ENCODE measurements around the gene NTNG1. TPM values are rescaled to one million over a fixed set of nuclear protein-coding genes. Genes with fewer than 3 reads are reported as not detected.

NTNG1 gene
- total RNA-seq, 1 experiment from 2014 or later: 4.4 TPM

DNA sequence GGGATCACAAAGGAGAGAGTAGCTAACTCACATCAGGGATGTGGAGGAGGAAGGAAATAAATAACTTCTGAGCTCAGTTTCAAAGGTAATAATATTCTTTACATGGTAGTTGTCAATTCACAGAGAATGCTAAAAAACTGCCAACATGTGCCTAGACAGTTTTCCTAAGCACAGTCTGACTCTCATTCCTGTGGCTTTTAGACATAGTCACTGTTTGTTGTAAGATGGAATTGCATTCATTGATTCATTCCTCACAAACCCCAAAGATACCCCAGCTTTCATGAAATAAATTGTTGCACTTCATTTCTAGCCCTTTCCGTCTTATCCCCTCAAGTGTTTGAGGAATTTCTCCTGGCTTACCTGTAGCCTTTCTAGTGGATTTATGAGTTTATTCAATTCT lies 263.9 kb downstream of the NTNG1 start:
- no peak for DNase-seq (ENCODE audit: low spot score)

DNA sequence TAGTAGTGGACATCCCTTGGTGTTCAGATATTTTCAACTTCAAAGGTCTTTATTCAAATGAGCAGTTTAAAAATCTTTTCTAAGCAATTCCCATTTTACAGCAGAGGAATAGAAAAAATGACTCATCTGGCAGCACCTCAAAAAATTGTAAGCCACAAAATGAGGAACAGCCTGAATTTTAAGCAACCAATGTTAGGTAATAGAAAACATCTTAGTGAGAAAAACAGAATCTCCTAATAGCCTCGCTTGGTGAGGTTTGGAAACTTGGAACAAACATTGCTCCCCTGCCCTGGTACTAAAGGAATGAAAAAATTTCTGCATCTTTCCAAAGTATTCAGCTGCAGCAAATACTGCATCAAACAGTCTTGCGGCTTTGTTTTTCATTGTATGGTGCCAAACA lies 264.4 kb downstream of the NTNG1 start:
- DNase-seq (ENCODE audit: low spot score): peak; percentile 18

DNA sequence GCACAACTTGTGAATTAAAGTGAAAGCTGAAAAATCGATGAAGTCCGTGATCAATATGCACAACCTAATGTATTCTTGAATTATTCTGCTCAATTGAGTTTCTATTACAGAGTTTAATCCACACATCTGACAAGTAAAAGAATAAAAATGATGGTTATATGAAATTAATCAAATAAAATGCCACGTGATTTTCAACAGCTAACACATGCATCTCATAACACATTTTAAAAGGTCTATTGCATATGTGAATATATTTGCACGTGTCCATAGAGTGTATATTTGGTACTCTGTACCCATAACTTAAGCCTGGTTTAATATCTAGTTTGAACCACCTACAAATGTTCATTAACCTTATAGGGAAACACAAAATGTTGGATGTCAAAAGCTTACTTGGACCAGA lies 266.2 kb downstream of the NTNG1 start:
- no peak for DNase-seq (ENCODE audit: low spot score)

DNA sequence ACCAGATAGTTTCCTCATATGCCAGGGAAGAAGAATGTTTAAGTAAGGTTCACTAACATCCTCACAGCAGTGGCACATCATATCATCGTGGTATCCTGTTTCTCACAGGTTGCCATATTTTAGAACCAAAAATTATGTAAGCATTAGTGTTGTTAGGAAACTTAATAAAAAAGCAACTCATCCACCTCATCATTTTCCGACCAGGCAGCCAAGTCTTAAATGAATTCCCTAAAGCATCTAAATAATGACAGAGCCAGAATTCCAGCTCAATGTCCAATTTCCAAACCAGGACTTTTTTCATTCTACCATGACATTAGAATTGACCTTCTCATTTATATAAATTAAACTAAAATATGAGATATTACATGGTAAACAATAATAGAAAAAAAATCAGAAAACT lies 272.7 kb downstream of the NTNG1 start:
- no peak for DNase-seq (ENCODE audit: low spot score)

DNA sequence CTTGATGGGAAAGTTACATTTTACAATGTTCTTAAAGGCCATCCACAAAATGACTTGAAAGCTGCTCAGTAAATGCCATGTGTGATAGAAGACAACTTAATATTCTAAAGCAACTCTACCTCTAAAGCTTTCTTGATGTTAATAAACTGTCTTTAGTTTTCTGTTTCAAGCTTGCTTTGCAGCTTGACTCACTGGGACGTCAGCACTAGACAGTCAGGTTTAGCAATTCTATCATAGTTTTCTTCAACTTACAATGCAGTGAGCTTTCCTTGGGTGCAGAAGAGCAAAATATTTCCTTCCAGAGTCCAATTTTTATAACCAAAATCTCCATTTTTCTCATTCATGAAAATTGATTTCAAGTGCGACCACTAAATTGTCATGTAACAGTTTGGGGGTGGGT lies 273.1 kb downstream of the NTNG1 start:
- DNase-seq (ENCODE audit: low spot score): no peak

DNA sequence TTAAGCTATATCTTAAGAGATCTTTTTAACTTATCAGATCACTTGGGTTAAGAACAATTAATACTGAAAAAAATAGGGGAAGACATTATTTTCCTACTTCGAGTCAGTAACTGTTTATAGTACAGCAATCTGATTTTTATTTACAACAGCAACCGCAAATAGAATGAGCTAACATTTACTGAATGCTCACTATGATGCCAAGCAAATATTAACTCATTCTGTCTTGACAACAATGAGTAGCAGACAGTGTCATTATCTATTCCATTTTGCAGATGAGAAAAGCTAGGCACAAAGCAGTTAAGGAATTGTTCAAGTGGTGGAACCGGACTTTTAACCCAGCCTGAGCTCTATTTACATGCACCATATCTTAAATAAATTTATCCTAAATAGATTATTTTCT lies 273.7 kb downstream of the NTNG1 start:
- DNase-seq (ENCODE audit: low spot score): no peak

DNA sequence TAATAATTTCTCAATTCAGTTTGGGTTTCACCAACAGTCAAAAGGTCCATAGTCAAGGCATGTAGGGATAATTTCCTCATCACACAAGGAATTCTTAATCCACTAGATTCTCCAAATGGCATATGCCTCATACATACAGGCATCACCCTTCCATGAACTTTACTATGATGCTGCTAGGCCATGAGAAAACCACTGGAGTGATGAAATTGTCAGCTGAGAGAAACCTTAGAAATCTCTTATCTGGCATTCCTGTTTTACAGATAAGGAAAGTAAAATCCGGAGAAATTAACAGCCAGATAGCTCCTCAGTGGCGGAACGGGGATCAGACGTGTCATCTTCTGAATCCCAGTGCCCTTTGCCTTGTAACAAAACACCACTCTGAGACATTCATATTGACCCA lies 274.4 kb downstream of the NTNG1 start:
- no peak for DNase-seq (ENCODE audit: low spot score)

DNA sequence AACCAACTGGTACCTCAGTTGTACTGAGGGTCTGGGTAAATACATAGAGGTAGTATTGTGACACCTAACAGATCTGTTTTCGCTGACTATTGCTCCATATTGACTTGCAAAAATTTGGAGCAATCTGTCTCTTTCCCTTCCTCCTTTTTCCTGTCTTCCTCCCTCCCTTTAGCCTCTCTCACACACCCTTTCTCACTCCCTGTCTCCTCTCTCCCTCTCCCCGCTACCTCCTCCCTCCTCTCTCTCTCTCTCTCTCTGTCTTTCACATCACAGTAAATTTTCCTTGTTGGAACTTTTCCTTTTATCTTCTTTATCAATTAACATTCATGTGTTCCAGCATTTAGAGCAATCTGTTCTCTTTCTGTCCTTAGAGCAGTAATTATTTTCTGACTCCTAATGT lies 278.2 kb downstream of the NTNG1 start:
- DNase-seq (ENCODE audit: low spot score): no peak

DNA sequence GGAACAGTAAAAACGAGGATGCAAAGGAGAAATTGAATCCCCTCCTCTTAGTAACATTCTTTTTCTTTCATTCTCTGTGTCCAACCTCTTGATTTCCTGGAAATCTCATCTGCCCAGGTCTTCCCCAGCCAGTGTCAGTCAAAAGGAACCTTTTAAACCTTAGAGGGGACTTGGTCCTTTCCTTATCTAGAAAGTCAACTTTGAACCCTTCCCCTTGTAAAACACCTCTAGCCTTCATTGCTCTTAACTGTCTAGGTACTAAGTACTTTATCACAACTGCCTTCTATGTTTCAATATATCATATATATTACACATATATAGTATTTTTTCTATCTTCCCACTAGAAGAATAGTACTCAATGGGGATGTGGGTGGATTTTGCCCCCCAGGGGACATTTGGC lies 282.1 kb downstream of the NTNG1 start:
- no peak for DNase-seq (ENCODE audit: low spot score)

DNA sequence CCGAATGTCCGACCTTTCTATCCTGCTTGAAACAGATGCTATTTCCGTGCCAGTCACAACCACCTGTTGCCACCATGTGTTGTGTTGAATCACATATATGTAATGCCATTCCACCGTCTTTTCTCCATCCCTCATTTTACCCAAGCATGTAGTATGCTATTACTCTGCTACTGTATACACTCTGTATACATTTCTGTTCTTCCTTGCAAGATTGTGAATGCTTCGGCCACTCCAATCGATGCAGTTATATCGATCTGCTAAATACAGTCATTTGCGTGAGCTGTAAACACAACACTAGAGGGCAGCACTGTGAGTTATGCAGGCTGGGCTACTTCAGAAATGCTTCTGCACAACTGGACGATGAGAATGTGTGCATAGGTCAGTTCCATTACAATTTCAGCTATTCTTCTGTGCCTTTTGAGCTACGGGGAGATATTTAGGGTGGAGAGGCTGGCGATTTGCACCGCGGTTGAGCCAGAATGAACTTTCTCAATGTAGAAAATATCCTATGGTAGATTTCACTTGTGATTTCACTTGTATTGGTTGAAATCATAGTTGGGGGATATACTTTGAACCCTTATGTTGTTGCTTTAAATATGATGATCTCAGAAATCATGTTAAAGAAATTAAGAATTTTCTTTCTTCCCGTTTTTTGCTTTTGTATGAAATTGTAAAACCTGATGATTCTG lies 289.8 kb downstream of the NTNG1 start:
- peak; percentile 33 for DNase-seq (ENCODE audit: low spot score)

DNA sequence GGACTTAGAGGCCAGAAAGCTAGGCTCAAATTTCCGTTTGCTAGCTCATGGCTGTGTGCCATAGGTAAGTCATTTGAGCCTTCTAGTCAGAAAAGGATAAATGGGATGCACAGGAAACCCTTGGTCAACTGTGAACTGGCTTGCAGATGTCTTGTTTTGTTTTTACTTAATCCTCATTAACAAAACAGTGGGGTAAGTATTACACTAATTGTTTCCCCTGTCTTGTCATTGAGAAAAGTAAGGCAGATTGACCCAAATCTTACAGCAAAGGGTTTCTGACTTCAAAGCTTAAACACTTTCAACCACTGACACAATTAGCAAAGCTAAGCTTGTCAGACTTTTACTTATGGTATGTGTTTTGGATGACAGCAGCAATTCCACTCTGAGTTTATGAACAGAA lies 291.3 kb downstream of the NTNG1 start:
- no peak for DNase-seq (ENCODE audit: low spot score)

DNA sequence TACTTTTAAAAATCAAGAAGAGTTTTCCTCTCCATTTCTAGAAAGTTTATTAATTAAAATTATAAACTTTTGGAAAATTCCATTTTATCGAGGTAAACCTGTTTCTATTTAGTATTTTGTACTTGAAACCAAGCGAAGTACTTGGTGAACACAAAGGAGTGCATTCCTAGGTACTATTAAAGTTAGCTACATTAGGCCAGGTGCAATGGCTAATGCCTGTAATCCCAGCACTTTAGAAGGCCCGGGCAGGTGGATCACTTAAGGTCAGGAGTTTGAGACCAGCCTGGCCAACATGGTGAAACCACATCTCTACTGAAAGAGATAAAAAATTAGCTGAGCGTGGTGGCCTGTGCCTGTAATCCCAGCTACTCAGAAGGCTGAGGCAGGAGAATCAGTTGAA lies 292.2 kb downstream of the NTNG1 start:
- DNase-seq (ENCODE audit: low spot score): no peak

DNA sequence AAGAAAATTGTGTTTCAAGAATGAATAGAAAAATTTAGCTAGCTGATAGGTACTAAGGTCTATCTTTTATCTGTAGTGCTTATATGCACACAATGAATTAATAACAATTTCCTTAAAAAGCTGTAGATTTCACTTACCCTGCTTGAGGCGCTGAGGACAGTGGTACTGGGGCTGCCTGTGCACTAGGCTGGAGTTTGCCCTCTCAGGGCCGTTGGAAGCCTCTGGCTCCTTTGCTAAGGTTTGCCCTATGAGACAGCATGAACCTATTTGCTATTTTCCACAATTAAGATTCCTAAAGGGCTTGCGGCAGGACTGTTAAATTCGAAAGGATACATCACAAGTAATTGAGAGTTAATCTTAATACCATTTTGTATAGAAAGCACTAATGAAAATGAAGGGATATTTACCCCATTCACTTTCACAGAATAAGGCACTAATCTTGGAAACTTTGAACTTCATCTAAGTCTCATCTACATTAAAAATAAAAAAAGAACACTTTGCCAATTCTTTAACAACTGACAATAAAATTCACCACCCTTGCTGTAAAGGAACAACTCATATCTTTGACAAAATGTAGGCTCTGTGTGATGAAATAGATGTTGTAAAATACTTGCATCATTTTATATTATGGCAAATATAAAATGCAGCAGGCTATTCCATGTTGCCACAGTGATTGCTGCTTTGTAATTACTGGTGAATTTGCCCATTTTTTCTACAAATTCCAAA lies 293.0 kb downstream of the NTNG1 start:
- no peak for DNase-seq (ENCODE audit: low spot score)

DNA sequence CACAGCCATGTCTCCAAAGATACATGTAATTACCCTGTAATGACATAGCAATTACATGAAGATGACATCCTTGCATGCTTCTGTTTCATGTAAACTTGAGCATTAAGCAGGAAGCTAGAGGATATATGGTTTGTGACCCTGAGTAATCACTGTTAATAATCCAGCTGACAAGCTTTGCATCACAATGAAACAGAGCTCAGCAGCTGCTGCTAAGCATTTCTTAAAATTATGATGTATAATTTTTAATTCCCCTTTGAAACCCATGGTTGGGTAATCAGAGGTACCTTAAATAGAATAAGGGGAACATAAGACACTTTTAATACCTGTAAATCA lies 293.5 kb downstream of the NTNG1 start:
- DNase-seq (ENCODE audit: low spot score): no peak

DNA sequence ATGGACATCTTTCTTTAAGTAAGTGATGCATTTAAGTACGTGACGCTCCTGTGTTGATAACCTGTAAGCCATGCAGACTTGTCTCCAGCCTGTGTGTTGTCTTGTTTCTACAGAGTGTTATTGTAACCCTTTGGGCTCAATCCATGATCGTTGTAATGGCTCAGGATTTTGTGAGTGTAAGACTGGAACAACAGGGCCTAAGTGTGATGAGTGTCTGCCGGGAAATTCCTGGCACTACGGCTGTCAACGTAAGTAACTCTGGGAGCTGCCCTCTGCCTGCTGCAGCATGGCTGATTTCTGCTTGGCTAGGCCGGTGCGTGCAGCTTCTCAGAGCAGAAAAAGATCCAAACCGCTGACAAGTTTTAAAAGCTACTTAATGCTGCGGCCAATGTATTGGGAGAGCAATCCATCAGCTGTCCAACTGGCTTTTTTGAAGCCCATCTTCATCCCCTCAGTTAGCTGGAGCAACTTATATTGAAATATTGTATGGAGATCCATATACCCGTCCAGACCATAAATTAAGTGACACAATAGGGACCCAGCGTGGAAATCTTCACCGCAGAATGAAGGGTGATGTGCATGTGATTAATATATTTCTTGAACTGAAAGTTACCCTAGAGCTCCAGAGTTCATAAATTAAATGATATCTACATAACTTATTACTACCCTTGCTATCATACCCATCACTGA lies 295.9 kb downstream of the NTNG1 start:
- no peak for DNase-seq (ENCODE audit: low spot score)

DNA sequence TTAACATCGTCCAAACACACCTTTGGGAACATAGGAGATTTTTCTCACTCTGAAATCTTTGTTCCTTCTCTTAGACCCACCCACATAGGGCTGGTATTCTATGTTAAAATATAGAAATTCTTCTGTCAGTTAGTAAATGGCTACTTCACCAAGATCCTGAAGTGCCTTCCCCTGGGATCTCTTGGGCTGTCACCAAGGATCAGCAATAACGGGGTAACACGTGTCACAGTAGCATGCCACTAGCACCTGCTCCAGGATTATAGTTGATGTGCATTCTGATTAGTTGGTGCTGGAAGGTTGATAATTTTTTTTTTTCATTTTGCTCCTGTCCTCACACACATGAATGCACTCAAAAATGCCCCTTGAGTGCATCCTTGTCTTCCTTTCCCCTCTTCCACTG lies 298.7 kb downstream of the NTNG1 start:
- no peak for DNase-seq (ENCODE audit: low spot score)

DNA sequence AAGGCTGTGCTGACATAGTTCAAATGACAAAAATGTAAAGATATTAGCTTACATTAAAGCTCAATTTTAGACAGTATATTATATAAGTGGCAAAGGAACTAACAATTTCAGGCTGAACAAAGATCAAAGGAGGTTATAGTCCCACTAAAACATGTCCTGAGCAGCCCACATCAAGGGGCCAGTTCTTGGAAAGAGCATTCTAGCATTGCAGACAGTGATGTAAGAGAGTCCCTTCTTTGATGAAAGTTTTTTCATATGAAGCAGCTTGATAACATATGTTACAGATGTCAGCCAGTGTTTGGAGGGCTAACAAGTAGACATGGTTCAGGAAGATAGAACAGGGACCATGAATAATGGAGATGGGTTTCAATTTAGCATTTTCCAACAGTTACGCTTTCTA lies 301.7 kb downstream of the NTNG1 start:
- no peak for DNase-seq (ENCODE audit: low spot score)

DNA sequence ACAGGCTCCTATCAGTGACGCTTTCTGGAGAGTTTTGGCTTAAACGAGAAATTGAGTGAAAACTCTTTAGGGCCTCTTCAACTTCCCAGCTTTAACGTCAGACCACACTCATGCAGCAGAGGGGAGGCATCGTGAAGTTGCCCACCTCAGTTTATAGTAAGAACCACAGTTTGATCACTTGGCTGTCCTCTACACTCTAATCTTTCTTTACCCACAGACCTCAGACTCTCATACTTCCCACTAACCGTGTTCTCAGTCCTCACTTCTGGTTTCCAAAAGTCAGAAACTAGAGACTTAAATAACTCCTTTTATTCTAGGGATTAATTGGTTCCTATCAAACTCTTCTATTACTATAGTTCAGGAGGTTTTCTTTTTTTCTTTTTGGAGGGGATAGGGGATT lies 302.2 kb downstream of the NTNG1 start:
- no peak for DNase-seq (ENCODE audit: low spot score)

DNA sequence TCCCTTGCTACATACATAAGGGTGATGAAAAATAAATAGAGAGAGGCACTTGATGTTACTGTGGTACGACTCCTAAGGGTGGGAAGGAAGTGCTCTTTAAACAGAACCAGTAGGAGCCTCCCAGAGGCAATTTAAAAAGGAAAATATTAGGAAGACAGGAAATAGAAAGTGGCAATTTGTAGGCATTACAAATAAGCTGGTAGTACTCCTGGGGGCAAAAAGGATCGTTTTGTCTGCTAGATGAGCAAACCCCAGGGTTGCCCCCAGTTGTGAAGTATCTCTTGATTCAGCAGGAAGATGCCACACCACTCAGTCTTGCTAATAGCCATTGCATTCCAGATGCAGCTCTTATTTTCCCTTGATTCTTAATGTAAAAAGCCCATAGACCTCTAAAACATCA lies 303.0 kb downstream of the NTNG1 start:
- DNase-seq (ENCODE audit: low spot score): no peak

DNA sequence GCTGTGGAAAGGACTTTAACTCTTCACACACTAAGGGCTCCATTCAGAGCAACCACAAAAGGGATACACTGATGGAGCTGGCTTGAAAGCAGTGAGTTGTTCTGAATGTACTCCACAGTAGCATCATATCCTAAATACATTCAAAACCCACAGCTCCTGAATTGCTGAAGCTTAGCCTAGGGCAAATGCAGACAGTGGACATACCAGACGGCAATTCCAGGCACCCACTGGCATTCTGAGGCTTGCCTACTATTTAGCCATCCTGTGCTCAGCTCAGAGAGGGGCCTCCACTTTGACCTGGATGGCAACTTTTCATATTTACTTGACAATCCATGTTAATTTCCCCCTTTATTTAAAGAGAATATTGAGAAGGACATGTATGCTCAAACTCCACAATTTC lies 303.5 kb downstream of the NTNG1 start:
- DNase-seq (ENCODE audit: low spot score): no peak

DNA sequence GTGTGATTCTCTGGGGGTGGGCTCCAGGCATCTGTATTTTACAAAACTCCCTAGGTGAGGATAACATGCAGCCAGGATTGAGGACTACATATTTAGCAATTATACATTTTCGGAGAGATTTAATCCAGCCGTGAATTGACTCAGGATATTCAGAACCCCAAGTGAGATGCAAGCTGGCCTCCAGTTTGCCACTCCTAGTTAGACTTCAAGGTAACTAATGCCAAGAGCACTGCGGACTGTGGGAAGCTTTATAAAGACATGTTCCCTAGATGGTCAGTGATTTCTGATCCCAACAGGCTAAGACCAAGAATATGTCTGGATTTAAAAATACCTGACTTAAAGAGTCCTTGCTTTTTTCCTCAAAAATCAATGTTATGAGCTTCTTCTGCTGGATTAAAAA lies 308.5 kb downstream of the NTNG1 start:
- no peak for DNase-seq (ENCODE audit: low spot score)

DNA sequence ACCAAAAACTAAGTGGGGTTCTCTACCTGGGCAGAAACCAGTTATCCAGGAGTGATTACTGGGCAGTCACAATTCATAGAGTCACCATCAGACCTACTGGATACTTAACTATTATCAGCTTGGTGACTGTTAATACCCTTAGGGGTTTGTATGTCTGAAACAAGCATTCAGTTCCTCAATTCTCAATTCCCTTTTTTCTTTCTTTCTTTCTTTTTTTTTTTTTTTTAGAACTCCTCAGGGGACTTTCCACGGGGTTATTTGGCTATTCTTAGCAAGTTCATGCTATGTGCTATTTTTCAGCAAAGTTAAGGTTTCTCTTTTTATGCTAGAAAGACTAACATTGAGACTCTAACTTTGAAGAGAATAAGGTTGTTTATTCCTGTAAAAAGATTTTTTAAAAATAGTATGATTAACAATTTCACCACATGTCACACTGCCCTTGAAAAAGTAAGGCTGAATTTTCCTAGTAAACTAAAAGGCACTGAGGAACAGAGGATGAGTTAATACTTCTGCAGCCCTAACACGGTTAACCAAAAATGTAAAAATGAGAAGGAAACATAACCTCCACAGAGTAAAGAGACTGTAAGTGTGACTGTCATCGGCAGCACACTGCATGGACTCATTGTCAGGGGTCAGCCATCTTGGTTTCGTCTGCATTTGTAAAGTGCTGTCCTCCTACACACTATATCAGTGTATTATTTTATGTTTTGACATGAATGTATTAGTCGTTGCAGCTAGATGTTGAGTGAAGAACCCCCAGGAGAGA lies 310.2 kb downstream of the NTNG1 start:
- DNase-seq (ENCODE audit: low spot score): no peak

DNA sequence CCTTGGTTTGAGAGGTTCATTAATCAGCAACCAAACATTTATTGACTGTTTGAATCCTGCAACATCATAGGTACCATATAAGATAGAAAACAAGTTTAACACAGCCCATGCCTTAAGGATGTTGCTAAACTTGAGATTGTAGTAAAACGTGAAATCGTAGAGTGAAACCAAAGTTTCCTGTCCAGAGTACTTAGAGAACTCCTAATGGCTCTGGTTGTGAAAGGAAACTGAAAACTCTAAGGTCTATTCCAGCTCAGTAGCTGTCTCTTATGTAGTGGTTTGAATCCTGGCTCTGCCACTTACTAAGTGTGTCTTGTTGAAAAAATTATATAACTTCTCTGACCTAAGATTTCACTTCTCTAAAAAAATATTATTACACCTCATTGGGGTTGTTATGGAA lies 310.9 kb downstream of the NTNG1 start:
- no peak for DNase-seq (ENCODE audit: low spot score)
